ENCODE measurements around the gene ACTN3. TPM values are rescaled to one million over a fixed set of nuclear protein-coding genes. Genes with fewer than 3 reads are reported as not detected.

Gene ACTN3
- total RNA-seq, 1 experiment from 2014 or later = not detected

- Histone ChIP-seq H3K4me1 (ENCODE audit: insufficient read depth, low read length, poor library complexity, severe bottlenecking) (peaks cover 9% of the 10 kb centered on the region), H3K9me3 (ENCODE audit: low read depth, low read length, poor library complexity, severe bottlenecking) (no peaks in the 10 kb centered on the region), H3K4me3 (ENCODE audit: low read depth, low read length, poor library complexity, severe bottlenecking) (no peak overlapping the region), H3K36me3 (ENCODE audit: insufficient read depth, low read length, poor library complexity, severe bottlenecking) (peaks cover 23% of the 10 kb centered on the region), H3K27ac (ENCODE audit: low read depth, low read length, poor library complexity, severe bottlenecking) (no peak overlapping the region), H3K27me3 (replicated peaks; ENCODE audit: insufficient read depth, low read depth, low read length, poor library complexity) (no peaks in the 10 kb centered on the region)
- no peak for TF ChIP-seq EZH2 (IDR thresholded peaks at IDR 0.05; ENCODE audit: borderline replicate concordance, low read depth, low read length, poor library complexity, severe bottlenecking)
- no TSS peak for BruUV-seq (replicated peaks)
- ChIA-PET CTCF (no interaction called here), POLR2A (ENCODE audit: low non-redundant PET) (no interaction called here)
- DNase-seq (ENCODE audit: low spot score) = no peak
- intact Hi-C loops (cut with micrococcal nuclease; ENCODE audit: unreplicated experiment) = no loop called here
Observed at GRCh38 chr11:66598993-66599392, 52.3 kb downstream of the ACTN3 start.

DNA sequence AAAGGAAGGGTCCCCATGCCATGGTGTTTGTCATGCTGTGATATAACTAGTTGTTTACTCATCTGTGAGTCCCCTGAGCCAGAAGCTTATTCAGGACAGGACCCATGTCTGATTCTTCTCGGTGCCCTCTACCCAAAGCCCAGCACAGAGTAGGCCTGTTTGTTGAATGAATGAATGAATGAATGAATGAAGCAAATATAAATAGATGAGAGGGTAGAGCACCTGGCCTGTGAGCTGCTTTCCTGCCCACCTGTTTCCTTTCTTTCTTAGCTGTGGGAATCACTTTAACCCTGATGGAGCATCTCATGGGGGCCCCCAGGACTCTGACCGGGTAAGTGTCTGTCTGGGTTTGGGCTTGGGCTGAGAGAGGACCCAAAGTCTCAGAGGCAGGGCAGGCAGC lies 53.5 kb downstream of the ACTN3 start:
- no peak for DNase-seq (ENCODE audit: low spot score)
- H3K27me3 ChIP-seq (replicated peaks; ENCODE audit: insufficient read depth, low read depth, low read length, poor library complexity) = no peaks in the 10 kb centered on the region
- H3K4me1 ChIP-seq (ENCODE audit: insufficient read depth, low read length, poor library complexity, severe bottlenecking) = peaks cover 6% of the 10 kb centered on the region
- POLR2A ChIA-PET (ENCODE audit: low non-redundant PET) = no interaction called here
- TF ChIP-seq, protein P1, sequence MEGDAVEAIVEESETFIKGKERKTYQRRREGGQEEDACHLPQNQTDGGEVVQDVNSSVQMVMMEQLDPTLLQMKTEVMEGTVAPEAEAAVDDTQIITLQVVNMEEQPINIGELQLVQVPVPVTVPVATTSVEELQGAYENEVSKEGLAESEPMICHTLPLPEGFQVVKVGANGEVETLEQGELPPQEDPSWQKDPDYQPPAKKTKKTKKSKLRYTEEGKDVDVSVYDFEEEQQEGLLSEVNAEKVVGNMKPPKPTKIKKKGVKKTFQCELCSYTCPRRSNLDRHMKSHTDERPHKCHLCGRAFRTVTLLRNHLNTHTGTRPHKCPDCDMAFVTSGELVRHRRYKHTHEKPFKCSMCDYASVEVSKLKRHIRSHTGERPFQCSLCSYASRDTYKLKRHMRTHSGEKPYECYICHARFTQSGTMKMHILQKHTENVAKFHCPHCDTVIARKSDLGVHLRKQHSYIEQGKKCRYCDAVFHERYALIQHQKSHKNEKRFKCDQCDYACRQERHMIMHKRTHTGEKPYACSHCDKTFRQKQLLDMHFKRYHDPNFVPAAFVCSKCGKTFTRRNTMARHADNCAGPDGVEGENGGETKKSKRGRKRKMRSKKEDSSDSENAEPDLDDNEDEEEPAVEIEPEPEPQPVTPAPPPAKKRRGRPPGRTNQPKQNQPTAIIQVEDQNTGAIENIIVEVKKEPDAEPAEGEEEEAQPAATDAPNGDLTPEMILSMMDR (conservative IDR thresholded peaks at IDR 0.05; ENCODE audit: low read depth, low read length) = no peak
- no peak for TF ChIP-seq EZH2 (IDR thresholded peaks at IDR 0.05; ENCODE audit: borderline replicate concordance, low read depth, low read length, poor library complexity, severe bottlenecking)
- no peak overlapping the region for H3K4me3 ChIP-seq (ENCODE audit: low read depth, low read length, poor library complexity, severe bottlenecking)
- no peaks in the 10 kb centered on the region for H3K9me3 ChIP-seq (ENCODE audit: low read depth, low read length, poor library complexity, severe bottlenecking)
- CTCF ChIA-PET = no interaction called here
- H3K36me3 ChIP-seq (ENCODE audit: insufficient read depth, low read length, poor library complexity, severe bottlenecking) = peaks cover 26% of the 10 kb centered on the region
- no TSS peak for BruUV-seq (replicated peaks)
- H3K27ac ChIP-seq (ENCODE audit: low read depth, low read length, poor library complexity, severe bottlenecking) = no peak overlapping the region
- intact Hi-C loops (cut with micrococcal nuclease; ENCODE audit: unreplicated experiment) = no loop called here

DNA sequence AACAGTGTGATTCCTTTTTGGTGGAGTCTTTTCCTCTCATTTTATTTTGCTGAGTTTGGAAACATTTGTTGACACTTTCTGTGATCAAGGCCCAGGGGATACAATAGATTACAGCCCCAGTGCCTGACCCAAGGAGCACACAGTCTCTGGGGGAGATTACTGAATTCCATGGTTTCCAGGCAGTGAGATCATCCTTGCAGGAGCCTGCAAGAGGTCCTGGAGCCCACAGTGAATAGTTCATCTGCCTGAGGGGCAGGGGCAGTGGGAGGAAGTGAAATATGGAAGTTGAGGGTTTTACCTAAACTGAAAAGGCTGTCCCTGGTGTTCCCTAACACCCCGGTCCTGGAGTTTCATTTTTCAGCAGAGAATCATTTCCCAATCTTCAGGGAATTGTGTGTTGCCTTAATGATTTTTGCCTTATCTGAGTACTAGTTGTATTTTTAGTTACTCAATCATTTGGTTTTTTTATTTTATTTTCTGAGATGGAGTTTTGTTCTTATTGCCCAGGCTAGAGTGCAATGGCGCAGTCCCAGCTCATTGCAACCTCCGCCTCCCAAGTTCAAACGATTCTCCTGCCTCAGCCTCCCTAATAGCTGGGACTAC lies 54.0 kb downstream of the ACTN3 start:
- POLR2A ChIA-PET (ENCODE audit: low non-redundant PET) = no interaction called here
- CTCF ChIA-PET = no interaction called here

More for the DNA sequence above, 54.0 kb downstream of the ACTN3 start:
- peaks cover 29% of the 10 kb centered on the region for H3K36me3 ChIP-seq (ENCODE audit: insufficient read depth, low read length, poor library complexity, severe bottlenecking)
- TF ChIP-seq, protein P1 (conservative IDR thresholded peaks at IDR 0.05; ENCODE audit: low read depth, low read length) = no peak
- no peak for TF ChIP-seq EZH2 (IDR thresholded peaks at IDR 0.05; ENCODE audit: borderline replicate concordance, low read depth, low read length, poor library complexity, severe bottlenecking)
- no peaks in the 10 kb centered on the region for H3K9me3 ChIP-seq (ENCODE audit: low read depth, low read length, poor library complexity, severe bottlenecking)
- H3K4me3 ChIP-seq (ENCODE audit: low read depth, low read length, poor library complexity, severe bottlenecking) = no peak overlapping the region
- H3K27me3 ChIP-seq (replicated peaks; ENCODE audit: insufficient read depth, low read depth, low read length, poor library complexity) = no peaks in the 10 kb centered on the region
- BruUV-seq (replicated peaks) = no TSS peak
- peaks cover 1% of the 10 kb centered on the region for H3K4me1 ChIP-seq (ENCODE audit: insufficient read depth, low read length, poor library complexity, severe bottlenecking)
- H3K27ac ChIP-seq (ENCODE audit: low read depth, low read length, poor library complexity, severe bottlenecking) = no peak overlapping the region
- intact Hi-C loops (cut with micrococcal nuclease; ENCODE audit: unreplicated experiment) = no loop called here
- no peak for DNase-seq (ENCODE audit: low spot score)
